Osteocyte (in vitro differentiated cells): Measurements from ENCODE around the gene STON2. TPM values are rescaled to one million over a fixed set of nuclear protein-coding genes. Genes with fewer than 3 reads are reported as not detected.

ENCODE experiments used
- DNase-seq: peaks from one replicate; pipeline ENCODE4 v3.0.0; 2021; ENCODE audit warnings: mixed read lengths; ENCODE audit not compliant: unreplicated experiment; ENCODE audit errors: extremely low spot score
- H3K27ac Mint-ChIP-seq: one replicate; pipeline ENCODE4 v1.8.0; 2021; ENCODE audit warnings: mild to moderate bottlenecking, mixed read lengths; ENCODE audit not compliant: unreplicated experiment
- H3K27me3 Mint-ChIP-seq: one replicate; pipeline ENCODE4 v1.8.0; 2021; ENCODE audit warnings: mixed read lengths; ENCODE audit not compliant: unreplicated experiment
- H3K36me3 Mint-ChIP-seq: one replicate; pipeline ENCODE4 v1.8.0; 2021; ENCODE audit warnings: mixed read lengths; ENCODE audit not compliant: unreplicated experiment
- H3K4me1 Mint-ChIP-seq: one replicate; pipeline ENCODE4 v1.8.0; 2021; ENCODE audit warnings: mixed read lengths; ENCODE audit not compliant: unreplicated experiment
- H3K4me3 Mint-ChIP-seq: one replicate; pipeline ENCODE4 v1.8.0; 2021; ENCODE audit warnings: mild to moderate bottlenecking, moderate library complexity, mixed read lengths; ENCODE audit not compliant: unreplicated experiment
- H3K9me3 Mint-ChIP-seq: one replicate; pipeline ENCODE4 v1.8.0; 2021; ENCODE audit warnings: mixed read lengths; ENCODE audit not compliant: unreplicated experiment
- CTCF ChIP-seq: fragments of 200-600 bp; sonication (generic); IDR thresholded peaks from 2 replicates; pipeline ENCODE4 v1.5.0; 2021; ENCODE audit warnings: antibody characterized with exemption, mild to moderate bottlenecking, moderate library complexity
- total RNA-seq: library from RNA; stranded (reverse); gene quantifications from 2 replicates; pipeline ENCODE4 v1.2.1, GENCODE V29; 2021

STON2 gene
- total RNA-seq, 1 donor from 2014 or later: not detected

GRCh38 chr14:81313200-81313599 lies 86.9 kb downstream of the STON2 start:
- DNase-seq: no peak
- Mint-ChIP-seq H3K4me1 (no peaks in the 10 kb centered on the region), H3K9me3 (no peaks in the 10 kb centered on the region), H3K36me3 (no peaks in the 10 kb centered on the region), H3K27me3 (no peaks in the 10 kb centered on the region), H3K4me3 (no peak overlapping the region), H3K27ac (no peak overlapping the region)
- no peak for TF ChIP-seq CTCF

DNA sequence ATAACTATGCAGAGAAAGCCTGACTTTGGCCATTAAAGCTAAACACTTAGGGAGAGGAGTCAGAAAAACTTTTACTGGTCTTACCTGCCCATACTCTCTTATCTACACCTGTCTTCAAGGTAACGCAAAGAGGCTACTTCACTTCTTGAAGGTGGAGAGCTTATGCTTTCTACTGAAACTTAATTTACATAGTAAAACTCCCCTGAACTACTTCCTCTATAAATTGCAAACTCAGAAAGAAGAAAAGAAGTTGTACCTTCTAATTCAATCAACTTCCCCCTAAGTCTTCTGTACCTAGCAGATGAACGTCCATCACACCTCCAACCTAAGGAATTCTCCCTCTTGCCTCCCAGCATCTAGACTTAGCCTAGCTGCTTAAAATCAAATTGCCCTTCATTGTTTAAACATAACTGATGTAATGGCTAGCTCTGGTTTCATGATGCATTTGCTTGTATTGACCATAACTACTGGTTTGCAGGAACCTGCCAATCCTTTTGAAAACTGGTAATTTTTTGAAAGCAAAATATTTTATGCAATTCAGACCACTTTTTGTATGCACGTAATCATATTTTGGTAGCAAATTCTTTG lies 87.7 kb downstream of the STON2 start:
- TF ChIP-seq CTCF: no peak
- no peak overlapping the region for H3K4me3 Mint-ChIP-seq
- DNase-seq: no peak
- H3K4me1 Mint-ChIP-seq: no peaks in the 10 kb centered on the region
- H3K36me3 Mint-ChIP-seq: no peaks in the 10 kb centered on the region
- H3K27ac Mint-ChIP-seq: no peak overlapping the region
- no peaks in the 10 kb centered on the region for H3K27me3 Mint-ChIP-seq
- H3K9me3 Mint-ChIP-seq: no peaks in the 10 kb centered on the region

DNA sequence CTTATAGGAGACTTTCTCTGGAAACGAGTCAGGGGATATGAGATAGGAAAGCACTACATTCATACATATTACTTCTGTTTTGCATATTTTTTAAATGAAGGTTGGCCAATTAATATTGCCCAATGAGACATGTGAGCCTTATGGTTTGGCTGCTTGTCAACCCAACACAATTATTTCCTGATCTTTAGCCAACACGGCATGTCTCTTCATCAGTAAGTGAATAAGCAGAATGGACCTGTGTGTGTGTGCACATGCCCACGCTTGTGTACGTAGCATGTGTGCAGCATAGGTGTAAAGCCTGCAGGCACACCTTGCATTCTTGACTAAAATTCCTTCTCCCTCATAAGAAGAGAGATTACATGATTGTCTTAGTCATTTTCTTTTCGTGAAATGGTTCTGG lies 88.3 kb downstream of the STON2 start:
- Mint-ChIP-seq H3K27me3 (no peaks in the 10 kb centered on the region), H3K36me3 (no peaks in the 10 kb centered on the region), H3K9me3 (no peaks in the 10 kb centered on the region), H3K4me3 (no peak overlapping the region), H3K4me1 (no peaks in the 10 kb centered on the region), H3K27ac (no peak overlapping the region)
- TF ChIP-seq CTCF: no peak
- DNase-seq: no peak

DNA sequence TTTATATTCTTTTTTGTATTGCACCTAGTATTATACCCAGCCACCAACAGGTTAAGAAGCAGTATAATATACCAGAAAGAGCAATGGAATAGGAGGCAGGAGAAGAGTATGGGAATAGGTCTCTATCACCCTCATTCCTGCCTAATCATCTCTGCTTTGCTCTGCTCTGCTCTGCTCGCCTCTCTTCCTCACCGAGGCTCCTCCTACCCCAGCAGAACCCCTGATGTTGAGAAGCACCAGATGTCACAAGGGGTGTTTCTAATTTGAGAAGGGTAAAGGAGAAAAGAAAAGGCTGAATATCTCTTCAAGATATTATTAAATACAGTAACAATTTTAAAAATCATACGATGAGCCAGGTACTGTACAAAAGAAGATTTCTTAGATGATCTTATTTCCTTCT lies 89.0 kb downstream of the STON2 start:
- Mint-ChIP-seq H3K4me3 (no peak overlapping the region), H3K27me3 (no peaks in the 10 kb centered on the region), H3K27ac (no peak overlapping the region), H3K36me3 (no peaks in the 10 kb centered on the region), H3K4me1 (no peaks in the 10 kb centered on the region), H3K9me3 (no peaks in the 10 kb centered on the region)
- TF ChIP-seq CTCF: no peak
- DNase-seq: no peak

GRCh38 chr14:81310606-81311005 lies 89.5 kb downstream of the STON2 start:
- no peak for TF ChIP-seq CTCF
- no peak for DNase-seq
- Mint-ChIP-seq H3K27me3 (no peaks in the 10 kb centered on the region), H3K36me3 (no peaks in the 10 kb centered on the region), H3K4me1 (no peaks in the 10 kb centered on the region), H3K27ac (no peak overlapping the region), H3K9me3 (no peaks in the 10 kb centered on the region), H3K4me3 (no peak overlapping the region)
